HG03469 (cell line): Measurements from ENCODE around the gene CACNA1E.

ENCODE experiments used
- ATAC-seq: cut with Tn5 transposase; IDR thresholded peaks from one replicate; pipeline ENCODE4 v1.9.1; 2021; ENCODE audit warnings: mild to moderate bottlenecking, moderate library complexity, moderate number of reproducible peaks; ENCODE audit not compliant: unreplicated experiment

The CACNA1E gene

DNA sequence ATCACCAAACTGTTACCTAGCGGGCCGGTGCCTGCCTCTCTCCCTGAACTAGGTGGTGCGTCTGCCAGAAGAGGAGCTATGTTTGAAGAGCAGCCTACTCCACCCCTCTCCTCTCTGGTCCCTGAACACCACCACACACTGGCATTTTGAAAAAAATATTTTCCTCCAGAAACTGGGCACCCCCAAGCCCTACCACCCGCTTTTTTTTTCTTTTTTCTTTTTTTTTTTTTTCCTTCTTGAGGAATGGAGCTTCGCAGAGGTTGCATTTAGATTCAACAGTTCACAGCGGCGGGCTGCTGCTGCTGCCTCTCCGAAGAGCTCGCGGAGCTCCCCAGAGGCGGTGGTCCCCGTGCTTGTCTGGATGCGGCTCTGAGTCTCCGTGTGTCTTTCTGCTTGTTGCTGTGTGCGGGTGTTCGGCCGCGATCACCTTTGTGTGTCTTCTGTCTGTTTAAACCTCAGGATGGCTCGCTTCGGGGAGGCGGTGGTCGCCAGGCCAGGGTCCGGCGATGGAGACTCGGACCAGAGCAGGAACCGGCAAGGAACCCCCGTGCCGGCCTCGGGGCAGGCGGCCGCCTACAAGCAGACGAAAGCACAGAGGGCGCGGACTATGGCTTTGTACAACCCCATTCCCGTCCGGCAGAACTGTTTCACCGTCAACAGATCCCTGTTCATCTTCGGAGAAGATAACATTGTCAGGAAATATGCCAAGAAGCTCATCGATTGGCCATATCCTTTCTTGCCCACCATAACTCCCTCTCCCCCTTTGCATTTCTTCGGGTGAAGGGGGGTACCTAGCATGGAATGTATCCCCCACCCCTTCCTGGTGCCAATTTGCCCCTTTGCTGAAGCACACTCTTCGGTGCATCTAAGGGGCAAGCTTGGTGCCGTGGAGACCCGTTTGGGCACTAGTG, at the start of gene CACNA1E:
TSS of gene CACNA1E (plus strand) at position 233 of the 911 bp plus-strand sequence. CDS start at position 461, 228 bp downstream.
- no peak for ATAC-seq

- no peak for ATAC-seq
These were observed 49.4 kb upstream of the CACNA1E start for GRCh38 chr1:181433931-181434330.

- ATAC-seq, result no peak
These were observed 45.3 kb upstream of the CACNA1E start for GRCh38 chr1:181438013-181438412.

DNA sequence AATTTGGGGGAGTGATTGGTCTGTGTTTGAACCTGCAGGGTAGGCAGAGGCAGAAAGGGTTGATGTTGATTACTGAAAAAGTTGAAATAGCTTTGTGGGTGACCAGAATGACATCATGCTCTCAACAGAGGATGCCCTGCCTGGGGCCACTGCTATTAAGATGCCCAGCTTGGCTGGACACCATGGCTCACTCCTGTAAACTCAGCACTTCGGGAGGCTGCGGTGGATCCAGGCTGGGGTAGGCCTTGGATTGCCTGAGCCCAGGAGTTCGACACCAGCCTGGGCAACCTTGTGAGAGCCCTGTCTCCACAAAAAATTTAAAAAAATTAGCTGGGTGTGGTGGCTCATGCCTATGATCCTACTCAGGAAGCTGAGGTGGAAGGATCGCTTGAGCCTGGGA, 42.8 kb upstream of the CACNA1E start:
- no peak for ATAC-seq

DNA sequence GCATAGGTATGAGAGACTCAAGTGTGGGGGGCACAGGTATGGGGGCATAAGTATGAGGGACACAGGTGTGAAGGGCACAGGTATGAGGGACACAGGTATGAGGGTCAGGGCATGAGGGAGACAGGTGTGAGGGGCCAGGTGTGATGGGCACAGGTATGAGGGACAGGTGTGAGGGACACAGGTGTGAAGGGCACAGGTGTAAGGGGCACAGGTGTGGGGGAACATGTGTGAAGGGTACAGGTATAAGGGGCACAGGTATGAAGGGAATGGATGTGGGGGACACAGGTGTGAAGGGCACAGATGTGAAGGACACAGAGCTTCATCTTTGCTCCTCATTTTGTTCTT, 41.2 kb upstream of the CACNA1E start:
- ATAC-seq, result no peak

DNA sequence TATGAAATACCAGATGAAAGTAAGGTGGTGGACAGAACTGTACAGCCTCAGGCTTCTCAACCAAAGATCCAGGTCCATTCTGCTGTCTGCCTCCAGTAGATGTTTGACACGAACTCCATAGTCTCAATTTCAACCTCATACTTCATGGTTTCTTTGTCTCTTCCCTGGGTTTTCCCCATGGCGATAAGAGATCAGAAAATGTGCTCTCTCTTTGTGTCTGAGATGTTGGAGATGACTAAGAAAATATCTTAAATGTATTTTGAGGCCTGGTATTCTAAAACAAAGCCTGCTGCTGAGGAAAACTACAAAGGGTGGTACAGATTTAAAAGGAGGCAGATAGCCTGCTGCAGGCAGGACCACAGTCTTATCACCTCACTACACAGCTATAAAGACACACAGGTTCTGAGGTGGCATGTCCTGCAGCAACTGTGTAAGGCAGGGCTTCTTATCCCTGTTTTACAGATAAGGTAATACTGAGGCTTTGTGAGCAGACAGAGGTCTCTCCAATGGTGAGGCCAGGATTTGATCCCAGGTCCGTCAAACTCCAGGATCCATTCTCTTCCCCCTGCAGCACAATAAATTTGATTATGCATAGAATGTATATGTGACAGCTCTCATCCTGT, 40.0 kb upstream of the CACNA1E start:
- no peak for ATAC-seq

- ATAC-seq, result no peak
These were observed 37.9 kb upstream of the CACNA1E start for GRCh38 chr1:181445436-181445835.

DNA sequence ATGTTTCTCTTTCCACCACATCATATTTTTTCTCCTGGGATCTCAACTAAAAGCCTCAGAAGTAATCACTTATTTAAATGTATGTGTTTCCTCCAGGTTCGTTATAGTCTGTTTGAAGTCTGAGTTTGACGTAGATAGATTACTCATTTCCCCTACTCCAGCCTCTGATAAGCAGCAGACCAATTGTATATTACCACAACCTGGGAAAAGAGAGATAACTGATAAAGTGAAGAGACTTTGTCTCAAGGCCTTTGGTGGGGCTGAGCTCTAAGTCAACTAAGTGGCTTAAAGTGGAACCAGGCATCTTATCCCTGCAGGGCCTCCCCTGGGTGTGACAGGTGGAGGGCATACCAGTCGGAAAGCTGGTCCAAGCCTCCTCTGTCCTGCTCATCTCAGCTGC, 34.9 kb upstream of the CACNA1E start:
- ATAC-seq, result no peak

- ATAC-seq, result no peak
These were observed 31.6 kb upstream of the CACNA1E start for GRCh38 chr1:181451661-181452230.

DNA sequence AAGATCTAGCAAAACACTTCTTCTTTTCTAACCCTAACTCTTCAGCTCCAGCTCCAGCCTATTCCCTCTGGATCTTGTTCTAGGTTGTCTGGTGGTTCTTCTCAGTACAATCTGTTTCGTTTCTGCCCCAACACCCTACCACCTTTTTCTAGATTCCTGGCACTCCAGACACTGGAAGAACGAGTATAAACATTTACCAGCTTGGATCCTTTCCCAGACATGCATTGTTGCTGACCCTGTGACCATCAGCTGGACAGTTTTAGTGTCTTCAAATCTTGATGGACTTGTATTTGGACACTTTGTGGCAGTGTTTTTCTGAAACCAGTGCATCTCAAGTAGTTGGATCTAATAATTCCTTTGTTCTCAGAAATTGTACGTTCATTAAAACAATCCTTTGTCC, 30.6 kb upstream of the CACNA1E start:
- no peak for ATAC-seq

DNA sequence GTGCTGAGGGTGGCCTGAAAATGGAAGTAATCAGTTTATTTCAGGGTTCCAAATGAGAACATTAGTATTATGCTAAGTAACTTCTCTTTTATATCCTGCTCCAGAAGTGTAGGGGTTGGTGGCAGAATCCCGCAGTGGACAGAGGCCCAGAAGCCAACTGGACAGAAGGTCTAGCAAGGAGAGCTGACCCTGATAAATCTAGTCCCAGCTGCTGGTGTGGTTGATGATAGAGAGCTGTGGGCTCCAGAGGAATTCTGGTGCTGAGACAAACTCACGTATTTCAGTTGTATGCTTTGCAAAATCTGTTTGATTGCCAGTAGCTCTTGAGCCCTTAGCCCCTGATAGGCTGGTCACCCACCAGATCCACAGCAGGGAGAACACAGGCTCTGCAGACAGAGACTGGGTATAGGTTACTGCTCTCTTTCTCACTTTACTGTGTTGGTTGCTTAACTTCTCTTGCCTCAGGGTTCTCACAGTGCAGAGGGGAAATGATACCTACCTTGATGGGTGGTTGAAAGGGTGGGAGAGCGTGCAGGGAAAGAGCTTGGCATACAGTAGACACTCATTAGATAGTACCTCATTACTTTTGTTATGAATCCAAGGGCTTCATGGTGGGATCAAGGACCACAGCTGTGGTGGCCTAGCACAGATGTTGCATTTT, 29.6 kb upstream of the CACNA1E start:
- ATAC-seq, result no peak

DNA sequence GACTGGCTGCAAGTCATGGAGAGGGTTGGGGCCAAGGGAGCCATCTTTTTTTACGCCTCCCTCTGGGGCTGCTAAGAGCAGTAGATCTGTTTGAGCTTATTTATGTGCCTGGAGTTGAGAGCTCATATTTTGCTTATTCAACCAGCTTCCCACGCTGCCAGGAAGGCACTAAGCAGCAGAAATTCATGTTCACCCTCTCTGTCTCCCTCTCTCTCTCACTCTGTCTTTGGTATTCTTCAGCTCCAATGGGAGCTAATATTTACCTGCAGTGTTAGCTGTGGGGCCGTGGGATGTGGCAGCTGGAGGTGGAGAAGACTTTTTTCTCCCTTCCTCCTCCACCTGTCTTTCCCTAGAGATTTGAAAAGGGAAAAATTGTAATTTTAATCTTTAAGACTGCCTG, 26.8 kb upstream of the CACNA1E start:
- no peak for ATAC-seq

DNA sequence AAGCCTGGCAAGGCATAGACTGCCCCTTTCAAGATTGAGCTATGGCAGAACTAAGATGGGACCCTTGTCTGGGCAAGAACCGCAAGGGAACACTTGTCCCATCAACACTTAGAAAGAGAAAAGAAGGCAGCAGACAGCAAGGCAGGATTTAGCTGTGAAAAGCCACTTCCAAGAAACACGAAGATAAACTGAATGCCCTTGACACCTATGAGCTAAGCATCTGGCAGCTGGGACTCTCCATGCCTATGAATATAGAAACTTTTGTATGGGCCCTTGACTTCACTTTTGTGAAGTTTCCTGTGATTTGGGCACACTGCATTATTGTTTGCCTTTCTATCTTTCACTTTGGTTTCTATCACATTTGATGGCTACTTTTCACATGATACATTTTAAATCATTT, 24.9 kb upstream of the CACNA1E start:
- ATAC-seq, result no peak

- no peak for ATAC-seq
These were observed 24.2 kb upstream of the CACNA1E start for GRCh38 chr1:181459067-181459466.

DNA sequence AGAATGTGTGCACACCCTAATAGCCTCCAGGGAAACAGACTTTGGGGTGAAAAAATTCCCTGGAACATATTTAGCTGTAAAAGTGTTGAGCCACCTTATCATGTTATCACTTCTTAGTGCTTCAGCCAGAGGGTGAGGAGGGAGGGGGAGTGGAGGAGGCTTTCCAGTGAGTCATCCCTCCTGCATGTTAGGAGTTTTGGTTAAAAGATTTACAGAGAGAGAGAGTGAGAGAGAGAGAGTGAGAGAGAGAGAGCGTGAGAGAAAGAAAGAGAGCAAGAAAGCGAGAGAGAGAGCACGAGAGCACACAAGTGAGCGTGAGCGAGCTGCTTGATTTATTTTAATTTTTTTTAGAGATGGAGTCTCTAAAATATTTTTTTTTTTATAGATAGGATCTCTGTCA, 13.5 kb upstream of the CACNA1E start:
- no peak for ATAC-seq

DNA sequence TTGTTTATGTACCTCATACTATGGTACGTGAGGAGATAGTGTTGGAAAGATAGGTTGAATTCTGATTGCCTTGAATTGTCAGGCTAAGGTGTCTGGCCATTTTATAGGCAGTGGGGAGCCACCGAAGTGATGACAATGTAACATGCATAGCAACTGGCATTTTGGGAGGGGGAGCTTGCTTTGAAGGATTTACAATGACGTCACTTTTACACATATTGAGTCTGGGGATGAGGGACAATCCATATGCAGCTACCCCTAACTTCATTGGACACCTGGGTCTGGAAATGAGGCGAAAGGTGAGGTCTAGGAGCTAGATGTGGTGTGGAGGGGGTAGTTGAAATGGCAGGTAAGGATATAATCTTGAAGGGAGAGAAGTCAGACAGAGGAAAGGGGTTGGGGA, 7.7 kb upstream of the CACNA1E start:
- no peak for ATAC-seq

- ATAC-seq, result no peak
These were observed 6.7 kb upstream of the CACNA1E start for GRCh38 chr1:181476581-181476980.

GRCh38 chr1:181478306-181478705, 5.0 kb upstream of the CACNA1E start:
- ATAC-seq, result no peak

GRCh38 chr1:181479137-181479745, 4.1 kb upstream of the CACNA1E start:
- ATAC-seq, result no peak

DNA sequence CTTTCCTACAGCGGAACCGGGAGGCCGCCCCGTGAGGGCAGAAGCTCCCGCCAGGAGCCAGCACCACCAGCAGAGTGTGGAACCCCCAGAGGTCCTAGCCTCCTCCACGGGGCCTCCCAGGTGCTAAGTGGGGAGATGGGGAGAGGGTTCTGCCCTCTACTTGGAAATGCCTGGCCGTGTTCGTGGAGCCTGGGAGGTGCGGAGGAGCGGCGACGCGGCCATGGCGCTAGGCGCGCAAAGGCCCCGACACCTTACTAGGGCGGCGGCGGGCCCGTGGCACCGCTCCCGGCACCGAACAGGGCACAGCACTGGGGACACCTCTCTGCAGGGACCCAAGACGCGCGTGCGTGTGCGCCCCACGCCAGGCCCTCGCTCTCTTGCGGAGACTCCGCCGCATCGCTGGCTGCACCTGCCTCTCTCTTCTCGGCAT, 1.3 kb upstream of the CACNA1E start:
- no peak for ATAC-seq
